SH-SY5Y (cell line): ENCODE data around the gene ADAMTS1.

Experiments used
- GATA2 ChIP-seq: IDR thresholded peaks from 2 replicates; pipeline ENCODE4 v1.6.1; 2011; ENCODE audit warnings: mild to moderate bottlenecking, low read depth, low read length
- GATA3 ChIP-seq: IDR thresholded peaks from 2 replicates; pipeline ENCODE4 v1.6.1; 2011; ENCODE audit warnings: low read depth, mild to moderate bottlenecking, low read length, moderate library complexity

GRCh38 chr21:26790296-26790695 is 54.9 kb downstream of the ADAMTS1 start:
- no peak for TF ChIP-seq GATA2
- TF ChIP-seq GATA3, result no peak
